ENCODE measurements around the gene MCTP1. TPM values are rescaled to one million over a fixed set of nuclear protein-coding genes. Genes with fewer than 3 reads are reported as not detected.

The MCTP1 gene
- total RNA-seq, 1 experiment from 2014 or later: 0.41 TPM

DNA sequence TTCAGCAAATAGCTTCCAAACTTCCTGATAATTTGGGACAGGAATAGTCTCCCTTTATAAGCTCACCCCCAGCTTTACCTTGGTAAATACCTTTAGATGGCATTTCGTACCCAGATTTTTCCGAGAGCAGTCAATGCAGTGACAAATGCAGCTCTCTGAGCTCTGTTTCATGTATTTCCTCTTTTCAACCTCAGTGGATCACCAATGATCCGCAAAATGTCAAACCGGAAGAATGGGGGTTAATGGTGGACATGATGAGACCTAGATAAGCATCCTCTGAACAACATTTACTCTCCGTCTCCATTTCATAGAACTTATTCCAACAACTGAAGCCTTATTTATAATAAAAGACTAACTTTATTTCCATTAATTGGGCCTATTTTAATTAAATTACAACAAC, 227.3 kb downstream of the MCTP1 start:
- H3K4me3 ChIP-seq (ENCODE audit: low read length): no peak overlapping the region
- no peaks in the 10 kb centered on the region for H4K20me1 ChIP-seq (ENCODE audit: insufficient read depth, low read depth, low read length)
- H3K27ac ChIP-seq (ENCODE audit: low read length): no peak overlapping the region
- H3K4me2 ChIP-seq (ENCODE audit: low read depth, low read length, poor library complexity, severe bottlenecking): no peak overlapping the region
- no peaks in the 10 kb centered on the region for H3K4me1 ChIP-seq (ENCODE audit: low read length)
- no peak overlapping the region for H3K9ac ChIP-seq (ENCODE audit: low read length)
- DNase-seq: no peak
- no peak overlapping the region for H2AFZ ChIP-seq (ENCODE audit: low read length)
- no peaks in the 10 kb centered on the region for H3K27me3 ChIP-seq (ENCODE audit: low read length)
- H3K79me2 ChIP-seq (ENCODE audit: low read length): no peaks in the 10 kb centered on the region
- no peaks in the 10 kb centered on the region for H3K9me3 ChIP-seq (ENCODE audit: low read length)
- no peaks in the 10 kb centered on the region for H3K36me3 ChIP-seq (ENCODE audit: insufficient read depth, low read length)
- no peaks in the 10 kb centered on the region for H3K9me2 ChIP-seq (replicated peaks; ENCODE audit: insufficient read depth, low read length)

GRCh38 chr5:95053253-95053652, 231.6 kb downstream of the MCTP1 start:
- H2AFZ ChIP-seq (ENCODE audit: low read length): no peak overlapping the region
- H3K79me2 ChIP-seq (ENCODE audit: low read length): no peaks in the 10 kb centered on the region
- no peak overlapping the region for H3K27ac ChIP-seq (ENCODE audit: low read length)
- no peaks in the 10 kb centered on the region for H3K4me1 ChIP-seq (ENCODE audit: low read length)
- H3K9ac ChIP-seq (ENCODE audit: low read length): no peak overlapping the region
- H4K20me1 ChIP-seq (ENCODE audit: insufficient read depth, low read depth, low read length): no peaks in the 10 kb centered on the region
- no peak for DNase-seq
- H3K4me2 ChIP-seq (ENCODE audit: low read depth, low read length, poor library complexity, severe bottlenecking): no peak overlapping the region
- no peak overlapping the region for H3K4me3 ChIP-seq (ENCODE audit: low read length)
- 0 out of 2 replicates have a peak, but pooled peaks cover 8% of the 10 kb centered on the region for H3K9me2 ChIP-seq (replicated peaks; ENCODE audit: insufficient read depth, low read length)
- no peaks in the 10 kb centered on the region for H3K9me3 ChIP-seq (ENCODE audit: low read length)
- H3K36me3 ChIP-seq (ENCODE audit: insufficient read depth, low read length): no peaks in the 10 kb centered on the region
- no peaks in the 10 kb centered on the region for H3K27me3 ChIP-seq (ENCODE audit: low read length)

- Histone ChIP-seq H3K79me2 (ENCODE audit: low read length) (no peaks in the 10 kb centered on the region), H3K9me3 (ENCODE audit: low read length) (no peaks in the 10 kb centered on the region), H3K36me3 (ENCODE audit: insufficient read depth, low read length) (no peaks in the 10 kb centered on the region), H3K9ac (ENCODE audit: low read length) (no peak overlapping the region), H2AFZ (ENCODE audit: low read length) (no peak overlapping the region), H3K4me3 (ENCODE audit: low read length) (no peak overlapping the region), H4K20me1 (ENCODE audit: insufficient read depth, low read depth, low read length) (no peaks in the 10 kb centered on the region), H3K27ac (ENCODE audit: low read length) (no peak overlapping the region), H3K27me3 (ENCODE audit: low read length) (no peaks in the 10 kb centered on the region), H3K4me1 (ENCODE audit: low read length) (no peaks in the 10 kb centered on the region), H3K9me2 (replicated peaks; ENCODE audit: insufficient read depth, low read length) (peaks cover 16% of the 10 kb centered on the region; the same call in 1 of the 2 replicates), H3K4me2 (ENCODE audit: low read depth, low read length, poor library complexity, severe bottlenecking) (no peak overlapping the region)
- no peak for DNase-seq
These were observed 234.2 kb downstream of the MCTP1 start for GRCh38 chr5:95050708-95051107.

DNA sequence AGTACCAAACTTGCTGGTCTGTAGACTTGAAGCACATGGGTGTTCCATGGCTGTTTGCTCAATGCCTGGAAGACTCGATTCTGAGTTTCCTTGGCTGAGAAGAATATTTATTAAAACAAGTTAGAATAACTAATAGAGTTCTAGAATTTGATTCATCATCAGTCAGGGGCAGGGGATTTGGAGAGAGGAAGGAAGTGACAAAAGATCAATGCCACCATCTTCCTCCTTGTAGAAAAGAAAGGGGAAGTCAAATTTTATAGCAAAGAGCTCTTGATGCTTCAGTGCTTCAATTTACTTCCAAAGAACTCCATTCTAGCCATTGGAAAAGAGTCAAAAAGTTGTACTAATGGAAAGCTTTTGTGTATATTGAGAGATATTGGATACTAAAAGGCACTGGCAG, 236.3 kb downstream of the MCTP1 start:
- Histone ChIP-seq H3K27me3 (ENCODE audit: low read length) (no peaks in the 10 kb centered on the region), H3K27ac (ENCODE audit: low read length) (no peak overlapping the region), H3K9me2 (replicated peaks; ENCODE audit: insufficient read depth, low read length) (peaks cover 16% of the 10 kb centered on the region; the same call in 1 of the 2 replicates), H3K4me3 (ENCODE audit: low read length) (no peak overlapping the region), H3K9ac (ENCODE audit: low read length) (no peak overlapping the region), H3K4me2 (ENCODE audit: low read depth, low read length, poor library complexity, severe bottlenecking) (no peak overlapping the region), H3K9me3 (ENCODE audit: low read length) (no peaks in the 10 kb centered on the region), H3K36me3 (ENCODE audit: insufficient read depth, low read length) (no peaks in the 10 kb centered on the region), H3K79me2 (ENCODE audit: low read length) (no peaks in the 10 kb centered on the region), H2AFZ (ENCODE audit: low read length) (no peak overlapping the region), H4K20me1 (ENCODE audit: insufficient read depth, low read depth, low read length) (no peaks in the 10 kb centered on the region), H3K4me1 (ENCODE audit: low read length) (no peaks in the 10 kb centered on the region)
- DNase-seq: no peak

DNA sequence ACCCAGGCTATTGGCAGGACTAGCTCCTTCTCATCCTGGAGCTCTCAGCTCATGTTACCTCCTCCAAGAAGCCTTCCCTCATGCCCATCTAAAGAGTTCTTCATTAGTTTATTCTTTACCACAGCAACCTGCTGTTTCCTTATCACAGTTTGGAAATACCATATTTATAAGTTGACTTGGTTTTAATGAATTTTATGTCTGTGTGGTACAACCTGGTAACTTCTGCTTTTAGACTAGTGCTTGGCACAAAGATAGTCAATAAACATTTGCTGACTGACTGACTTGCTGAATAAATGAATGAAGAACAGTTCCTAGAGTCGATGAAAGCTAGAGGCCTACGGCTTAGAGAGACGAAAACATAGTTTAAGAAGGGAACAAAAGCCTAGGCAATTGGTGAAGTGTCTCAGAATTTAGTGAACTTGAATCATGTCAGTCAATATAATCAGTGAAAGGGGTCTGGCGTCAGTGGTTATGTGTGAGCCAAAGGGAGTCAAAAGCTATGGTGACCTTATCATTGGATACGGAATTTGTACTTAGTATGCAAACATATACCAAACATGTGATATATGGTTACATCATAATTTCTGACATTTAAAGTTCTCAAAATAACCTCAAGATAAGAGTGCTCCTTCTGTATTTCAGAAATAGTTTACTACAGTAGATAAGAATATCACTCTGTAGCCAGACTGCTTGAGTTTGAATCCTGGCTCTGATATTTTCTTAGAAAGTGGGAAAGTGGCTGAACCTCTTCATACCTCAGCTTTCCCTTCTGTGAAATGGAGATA, 239.5 kb downstream of the MCTP1 start:
- no peak overlapping the region for H3K4me2 ChIP-seq (ENCODE audit: low read depth, low read length, poor library complexity, severe bottlenecking)
- H4K20me1 ChIP-seq (ENCODE audit: insufficient read depth, low read depth, low read length): no peaks in the 10 kb centered on the region
- no peaks in the 10 kb centered on the region for H3K9me3 ChIP-seq (ENCODE audit: low read length)
- H3K27me3 ChIP-seq (ENCODE audit: low read length): no peaks in the 10 kb centered on the region
- no peak for DNase-seq
- no peaks in the 10 kb centered on the region for H3K4me1 ChIP-seq (ENCODE audit: low read length)
- no peak overlapping the region for H3K9ac ChIP-seq (ENCODE audit: low read length)
- no peaks in the 10 kb centered on the region for H3K79me2 ChIP-seq (ENCODE audit: low read length)
- no peak overlapping the region for H3K27ac ChIP-seq (ENCODE audit: low read length)
- peaks cover 16% of the 10 kb centered on the region; the same call in 1 of the 2 replicates for H3K9me2 ChIP-seq (replicated peaks; ENCODE audit: insufficient read depth, low read length)
- H2AFZ ChIP-seq (ENCODE audit: low read length): no peak overlapping the region
- H3K4me3 ChIP-seq (ENCODE audit: low read length): no peak overlapping the region
- H3K36me3 ChIP-seq (ENCODE audit: insufficient read depth, low read length): no peaks in the 10 kb centered on the region

DNA sequence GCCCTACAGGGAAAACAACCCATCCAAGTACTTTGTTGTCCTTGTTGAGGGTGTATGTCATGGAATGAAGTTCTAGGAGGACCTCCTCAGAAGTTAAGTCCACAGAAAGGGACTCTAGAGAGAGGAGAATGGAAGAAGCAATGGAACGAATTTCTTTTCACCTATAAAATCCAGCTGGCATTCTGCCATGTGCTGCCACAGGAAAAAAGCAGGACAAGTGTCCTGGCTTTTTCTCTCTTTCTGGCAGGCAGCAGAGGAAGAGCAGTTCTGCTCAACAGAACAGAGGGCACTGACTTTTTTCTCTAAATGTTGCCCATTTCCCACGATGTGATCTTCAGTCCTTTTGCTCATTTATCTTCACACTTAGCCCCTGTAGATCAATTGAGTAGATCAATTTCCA, 240.8 kb downstream of the MCTP1 start:
- Histone ChIP-seq H3K79me2 (ENCODE audit: low read length) (no peaks in the 10 kb centered on the region), H3K9ac (ENCODE audit: low read length) (no peak overlapping the region), H3K4me1 (ENCODE audit: low read length) (no peaks in the 10 kb centered on the region), H3K9me2 (replicated peaks; ENCODE audit: insufficient read depth, low read length) (peaks cover 14% of the 10 kb centered on the region; the same call in 1 of the 2 replicates), H2AFZ (ENCODE audit: low read length) (no peak overlapping the region), H3K4me3 (ENCODE audit: low read length) (no peak overlapping the region), H3K9me3 (ENCODE audit: low read length) (no peaks in the 10 kb centered on the region), H4K20me1 (ENCODE audit: insufficient read depth, low read depth, low read length) (no peaks in the 10 kb centered on the region), H3K27ac (ENCODE audit: low read length) (no peak overlapping the region), H3K27me3 (ENCODE audit: low read length) (no peaks in the 10 kb centered on the region), H3K4me2 (ENCODE audit: low read depth, low read length, poor library complexity, severe bottlenecking) (no peak overlapping the region), H3K36me3 (ENCODE audit: insufficient read depth, low read length) (no peaks in the 10 kb centered on the region)
- DNase-seq: no peak

- Histone ChIP-seq H2AFZ (ENCODE audit: low read length) (no peak overlapping the region), H3K4me3 (ENCODE audit: low read length) (no peak overlapping the region), H3K9me2 (replicated peaks; ENCODE audit: insufficient read depth, low read length) (peaks cover 10% of the 10 kb centered on the region; the same call in 1 of the 2 replicates), H3K79me2 (ENCODE audit: low read length) (no peaks in the 10 kb centered on the region), H4K20me1 (ENCODE audit: insufficient read depth, low read depth, low read length) (no peaks in the 10 kb centered on the region), H3K4me1 (ENCODE audit: low read length) (no peaks in the 10 kb centered on the region), H3K4me2 (ENCODE audit: low read depth, low read length, poor library complexity, severe bottlenecking) (no peak overlapping the region), H3K27me3 (ENCODE audit: low read length) (no peaks in the 10 kb centered on the region), H3K9me3 (ENCODE audit: low read length) (no peaks in the 10 kb centered on the region), H3K9ac (ENCODE audit: low read length) (no peak overlapping the region), H3K27ac (ENCODE audit: low read length) (no peak overlapping the region), H3K36me3 (ENCODE audit: insufficient read depth, low read length) (no peaks in the 10 kb centered on the region)
- no peak for DNase-seq
These were observed 241.2 kb downstream of the MCTP1 start for GRCh38 chr5:95043648-95044047.

DNA sequence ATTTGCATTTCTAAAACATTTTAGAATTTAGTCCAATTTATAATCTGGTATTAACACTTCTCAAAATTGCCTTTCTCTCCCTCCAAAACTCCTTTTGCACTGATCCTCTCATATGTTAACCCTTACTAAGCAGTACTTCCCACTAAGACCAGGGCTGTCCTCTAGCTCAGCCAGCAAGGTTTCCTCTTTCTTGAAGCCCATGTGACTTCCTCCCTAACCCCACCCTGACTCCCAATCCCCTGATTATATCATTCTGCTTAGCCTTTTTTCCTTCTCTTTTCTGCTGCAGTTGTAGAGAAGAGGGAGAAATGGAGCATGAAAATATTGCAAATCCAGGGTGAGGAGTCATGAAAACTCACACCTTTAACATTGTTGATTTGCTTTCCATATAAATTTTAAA, 241.7 kb downstream of the MCTP1 start:
- no peaks in the 10 kb centered on the region for H3K79me2 ChIP-seq (ENCODE audit: low read length)
- no peak overlapping the region for H3K4me3 ChIP-seq (ENCODE audit: low read length)
- H3K4me2 ChIP-seq (ENCODE audit: low read depth, low read length, poor library complexity, severe bottlenecking): no peak overlapping the region
- H3K4me1 ChIP-seq (ENCODE audit: low read length): no peaks in the 10 kb centered on the region
- no peak overlapping the region for H3K27ac ChIP-seq (ENCODE audit: low read length)
- DNase-seq: no peak
- peaks cover 8% of the 10 kb centered on the region; the same call in 1 of the 2 replicates for H3K9me2 ChIP-seq (replicated peaks; ENCODE audit: insufficient read depth, low read length)
- H2AFZ ChIP-seq (ENCODE audit: low read length): no peak overlapping the region
- H4K20me1 ChIP-seq (ENCODE audit: insufficient read depth, low read depth, low read length): no peaks in the 10 kb centered on the region
- H3K9ac ChIP-seq (ENCODE audit: low read length): no peak overlapping the region
- H3K27me3 ChIP-seq (ENCODE audit: low read length): no peaks in the 10 kb centered on the region
- H3K9me3 ChIP-seq (ENCODE audit: low read length): no peaks in the 10 kb centered on the region
- no peaks in the 10 kb centered on the region for H3K36me3 ChIP-seq (ENCODE audit: insufficient read depth, low read length)

Measured in Karpas-422 (cell line).